ENCODE data around the gene PAX2.

The PAX2 gene

DNA sequence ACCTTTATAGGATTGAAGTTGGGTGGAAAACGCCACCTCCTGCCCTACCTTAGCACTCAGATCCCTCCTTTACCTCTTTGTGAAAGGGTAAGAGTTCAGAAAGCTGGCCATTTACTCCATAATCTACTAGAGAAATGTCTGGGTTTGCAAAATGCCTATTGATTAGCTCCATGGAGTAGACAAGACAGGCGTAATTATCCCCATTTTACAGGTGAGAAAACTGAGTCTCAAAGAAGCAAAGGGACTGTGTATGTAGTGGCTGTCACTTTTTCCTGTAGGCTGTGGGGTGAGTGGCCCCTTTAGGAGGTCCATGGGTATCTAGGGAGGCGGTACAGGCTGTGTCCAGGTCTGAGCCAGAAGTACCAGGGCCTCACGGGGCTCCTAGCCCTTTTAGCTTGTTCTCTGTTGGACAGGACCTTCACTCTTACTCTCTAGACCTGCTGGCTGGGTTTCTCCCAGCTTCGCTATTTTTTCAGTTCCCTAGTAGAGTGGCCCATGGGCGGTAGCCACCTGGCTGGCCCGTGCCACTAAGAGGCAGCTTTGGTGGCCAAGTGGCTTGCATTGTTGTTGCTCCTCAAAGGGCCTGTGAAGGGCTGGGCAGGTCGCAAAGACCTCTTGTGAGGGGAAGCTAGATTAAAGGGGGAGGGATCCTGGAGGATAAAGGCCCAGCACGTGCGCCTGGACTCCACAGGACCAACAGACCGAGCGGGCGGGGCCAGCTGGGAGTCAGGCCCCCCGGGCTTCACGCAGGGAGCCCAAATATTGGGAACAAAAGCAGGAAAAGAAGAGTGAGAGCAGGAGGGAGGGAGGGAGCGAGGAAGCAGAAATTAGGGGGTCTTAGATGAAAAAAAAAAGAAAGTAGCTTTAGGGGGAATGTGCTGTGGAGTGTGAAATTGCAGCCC is 4.7 kb upstream of the PAX2 start:
- no peak for DNase-seq

DNA sequence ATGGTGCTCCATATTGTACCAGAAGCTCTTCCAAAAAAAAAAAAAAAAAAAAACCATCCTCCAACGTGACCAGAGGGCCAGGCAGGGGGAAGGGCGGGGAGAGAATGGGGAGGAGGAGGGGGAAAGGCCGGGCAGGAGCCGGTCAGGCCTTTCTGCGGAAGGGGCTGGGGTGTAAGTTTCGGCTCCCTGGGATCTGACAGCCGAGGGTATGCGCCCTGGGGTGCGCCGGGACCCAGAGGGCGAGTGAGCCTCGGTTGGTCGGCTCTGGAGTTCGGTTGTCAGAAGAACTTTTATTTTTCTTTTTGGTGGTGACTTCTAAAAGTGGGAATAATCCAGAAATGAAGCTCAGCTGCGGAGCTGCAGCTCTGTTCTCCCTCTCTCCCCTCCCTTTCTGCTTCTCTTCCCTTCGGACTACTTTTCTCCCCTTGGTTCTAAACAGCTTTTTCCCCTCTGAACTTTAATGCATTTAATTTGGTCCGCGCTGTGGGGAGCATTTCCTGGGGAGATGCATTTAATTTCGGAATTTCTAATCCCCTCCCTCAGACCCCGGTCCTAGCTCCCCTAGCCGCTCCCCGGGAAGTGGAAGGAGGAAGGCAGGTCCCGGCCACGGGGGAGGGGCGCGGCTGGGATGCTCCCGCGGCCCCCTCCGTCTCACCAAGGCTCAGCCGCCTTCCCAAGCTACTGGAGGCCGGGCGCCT is 3.9 kb upstream of the PAX2 start:
- no peak for DNase-seq

DNA sequence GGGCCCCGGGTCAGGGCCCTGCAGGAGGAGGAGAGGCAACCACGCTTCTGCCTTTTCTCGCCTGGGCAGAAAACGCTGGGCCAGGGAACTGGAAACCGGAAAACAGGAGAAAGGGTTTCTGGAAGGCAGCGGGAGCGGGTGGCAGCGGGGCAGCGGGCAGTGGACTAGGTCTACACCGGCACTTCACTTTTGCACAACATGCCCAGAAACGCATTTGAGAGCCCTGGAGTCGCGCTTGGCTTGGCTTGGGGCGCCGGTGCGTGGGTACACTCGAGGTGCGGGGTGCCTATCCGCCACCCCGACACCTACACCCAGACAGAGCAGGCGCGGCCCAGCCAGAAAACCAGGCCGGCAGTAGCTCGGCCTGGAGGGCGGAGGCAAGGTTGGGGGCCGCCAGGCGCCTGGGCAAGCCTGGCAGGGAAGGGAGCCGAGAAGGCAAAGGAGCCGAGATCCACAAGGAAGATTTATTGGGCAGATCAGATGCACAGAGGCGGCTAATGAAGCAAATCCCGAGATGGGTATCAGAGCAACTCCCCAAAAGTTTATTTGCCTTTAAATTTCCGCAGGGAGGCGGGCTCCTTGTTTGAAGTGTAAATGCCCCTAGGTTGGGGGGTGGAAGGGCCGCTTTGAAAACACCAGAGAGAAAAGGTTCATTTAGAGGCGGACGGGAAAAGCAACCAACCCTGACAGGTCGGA is 3.2 kb upstream of the PAX2 start:
- DNase-seq, result no peak

DNA sequence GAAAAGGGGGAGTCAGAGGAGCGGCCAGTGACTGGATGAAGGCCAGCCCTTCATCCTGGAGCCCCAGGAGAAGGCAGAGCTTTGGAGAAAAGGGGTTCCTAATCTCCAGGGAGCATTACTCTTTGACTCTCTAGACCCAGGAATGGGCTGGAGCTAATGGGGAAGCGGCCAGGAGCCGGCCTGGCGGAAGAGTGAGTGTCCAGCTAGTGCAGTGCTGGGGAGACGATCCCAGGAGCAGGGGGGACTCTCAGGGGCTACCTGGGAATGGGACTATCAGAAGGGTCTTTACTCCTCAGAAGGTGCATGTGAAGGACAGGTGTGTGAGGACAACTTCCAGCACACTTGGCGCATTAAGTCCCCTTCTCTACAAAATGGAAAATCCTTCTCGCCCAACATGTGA is 2.4 kb upstream of the PAX2 start:
- DNase-seq, result no peak

DNA sequence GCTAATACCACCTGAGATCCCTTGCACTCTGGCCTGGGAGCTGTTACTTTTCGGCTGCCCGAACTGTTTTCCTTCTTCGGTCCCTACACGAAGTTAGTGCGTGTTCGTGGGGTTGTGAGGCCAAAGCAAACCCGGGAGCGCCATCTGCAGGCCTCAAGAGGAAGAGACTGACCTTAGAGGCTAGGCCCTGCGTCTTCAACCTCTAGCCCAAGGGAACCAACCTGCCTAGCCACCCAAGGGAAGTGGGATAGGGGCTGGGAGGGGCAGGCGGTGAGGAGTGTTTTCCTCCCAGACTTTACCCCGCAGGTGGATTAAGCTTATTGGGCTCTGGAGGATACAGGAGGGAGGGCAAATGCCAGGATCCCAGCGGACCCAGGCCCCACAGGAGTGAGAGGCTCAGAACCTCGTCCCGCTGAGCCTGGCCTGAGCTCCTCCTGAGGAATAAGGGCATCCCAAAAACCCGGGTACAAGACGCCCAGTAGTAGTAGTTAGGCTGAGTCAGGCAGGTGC is 1.7 kb upstream of the PAX2 start:
- peak; percentile 86 to 89 for DNase-seq

DNA sequence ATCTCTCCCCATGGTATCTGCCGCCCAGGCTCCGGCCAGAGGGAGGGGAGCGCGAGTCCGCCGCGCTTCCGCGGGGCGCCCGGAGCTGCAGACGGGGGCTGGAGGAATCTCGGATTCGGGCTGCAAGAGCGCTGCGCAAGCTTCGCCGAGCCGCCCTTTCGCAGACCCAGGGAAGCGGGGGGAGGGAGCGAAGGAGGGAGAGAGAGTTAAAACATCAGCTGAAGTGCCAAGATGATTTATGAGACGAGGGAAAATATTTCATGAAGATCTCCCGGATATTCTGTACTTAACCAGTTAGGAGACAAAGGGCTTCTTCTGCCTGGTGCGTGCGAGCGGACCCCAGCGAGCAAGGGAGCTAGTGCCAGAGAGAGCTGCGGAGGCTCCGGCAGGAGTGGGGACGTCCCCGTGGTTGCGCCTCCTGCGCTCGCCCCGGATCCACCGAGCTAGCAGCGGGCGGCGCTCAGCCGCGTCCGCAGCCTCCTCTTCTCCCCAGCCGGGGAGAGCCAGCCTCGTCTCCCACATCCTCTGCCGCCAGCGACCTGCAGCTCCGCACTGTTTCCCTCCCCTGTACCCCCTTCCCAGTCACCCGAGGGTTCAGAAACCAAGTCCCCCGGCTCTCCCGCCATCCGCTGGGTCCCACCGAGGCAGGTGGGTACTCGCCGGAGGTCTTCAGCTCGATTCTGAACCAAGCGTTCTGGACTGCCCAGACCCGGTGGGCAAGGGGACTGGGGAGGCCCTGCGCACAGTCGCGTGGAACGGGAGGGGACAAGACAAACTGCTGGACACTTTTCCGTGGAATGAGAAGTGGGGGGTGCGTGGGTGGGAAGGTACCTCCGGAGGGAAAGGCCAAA is 1.0 kb upstream of the PAX2 start:
- peak; percentile 19 to 26 for DNase-seq

DNA sequence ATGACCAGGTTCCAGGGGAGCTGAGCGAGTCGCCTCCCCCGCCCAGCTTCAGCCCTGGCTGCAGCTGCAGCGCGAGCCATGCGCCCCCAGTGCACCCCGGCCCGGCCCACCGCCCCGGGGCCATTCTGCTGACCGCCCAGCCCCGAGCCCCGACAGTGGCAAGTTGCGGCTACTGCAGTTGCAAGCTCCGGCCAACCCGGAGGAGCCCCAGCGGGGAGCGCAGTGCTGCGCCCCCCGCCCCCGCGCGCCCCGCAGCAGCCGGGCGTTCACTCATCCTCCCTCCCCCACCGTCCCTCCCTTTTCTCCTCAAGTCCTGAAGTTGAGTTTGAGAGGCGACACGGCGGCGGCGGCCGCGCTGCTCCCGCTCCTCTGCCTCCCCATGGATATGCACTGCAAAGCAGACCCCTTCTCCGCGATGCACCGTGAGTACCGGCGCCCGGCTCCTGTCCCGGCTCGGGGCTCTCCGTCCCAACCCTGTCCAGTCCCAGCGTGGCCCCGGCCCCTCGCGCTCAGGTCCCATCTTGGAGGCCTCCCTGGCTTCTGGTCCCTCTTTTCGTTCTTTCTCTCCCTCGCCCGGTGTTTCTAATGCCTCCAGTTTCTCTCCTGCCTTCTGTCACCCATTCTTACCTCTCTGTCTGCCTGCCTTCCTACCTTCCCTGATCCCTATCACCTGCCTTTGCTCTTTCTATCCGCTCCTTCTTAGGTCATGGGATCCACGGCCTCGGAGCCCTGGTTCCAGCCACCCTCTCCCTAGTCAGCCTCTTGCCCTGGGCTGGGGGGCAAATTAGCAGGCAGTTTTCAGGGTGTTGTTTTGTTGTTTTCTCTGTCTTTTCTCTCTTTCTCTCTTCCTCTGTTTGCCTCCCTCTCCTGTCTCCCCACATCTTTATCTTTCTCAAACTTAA is 751 bp downstream of the PAX2 start:
- DNase-seq, result no peak

DNA sequence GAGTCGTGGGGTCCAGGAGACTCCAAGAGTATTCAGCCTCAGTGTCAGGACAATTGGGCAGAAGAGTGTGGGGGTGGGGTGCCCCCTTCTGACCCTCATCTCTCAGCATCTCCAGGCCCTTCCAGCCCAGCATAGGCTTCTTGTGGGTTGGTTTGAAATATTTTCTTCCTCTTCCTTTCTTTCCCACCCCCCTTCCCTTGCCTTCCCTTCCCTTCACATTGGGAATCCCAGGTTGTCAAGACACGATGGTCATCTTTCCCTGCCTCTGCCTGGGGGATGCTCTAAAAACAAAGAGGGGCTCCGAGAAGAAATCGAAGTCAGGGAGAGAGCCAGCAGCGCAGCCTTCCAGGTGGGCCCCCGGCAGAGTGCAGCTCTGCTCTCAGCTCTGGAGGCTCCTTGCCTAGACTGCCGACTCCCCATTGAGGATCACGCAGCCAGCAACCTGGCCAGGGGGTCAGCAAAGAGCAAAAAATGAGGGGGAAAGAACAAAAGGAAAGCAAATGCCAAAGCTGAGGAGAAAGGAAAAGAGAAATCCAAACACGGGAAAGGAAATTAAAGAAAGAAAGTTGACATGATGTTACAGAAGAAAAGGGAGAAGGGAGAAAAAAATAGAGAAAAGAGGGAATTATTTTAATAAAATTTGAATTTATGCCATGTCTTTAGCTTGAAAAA is 1.5 kb downstream of the PAX2 start:
- no peak for DNase-seq

DNA sequence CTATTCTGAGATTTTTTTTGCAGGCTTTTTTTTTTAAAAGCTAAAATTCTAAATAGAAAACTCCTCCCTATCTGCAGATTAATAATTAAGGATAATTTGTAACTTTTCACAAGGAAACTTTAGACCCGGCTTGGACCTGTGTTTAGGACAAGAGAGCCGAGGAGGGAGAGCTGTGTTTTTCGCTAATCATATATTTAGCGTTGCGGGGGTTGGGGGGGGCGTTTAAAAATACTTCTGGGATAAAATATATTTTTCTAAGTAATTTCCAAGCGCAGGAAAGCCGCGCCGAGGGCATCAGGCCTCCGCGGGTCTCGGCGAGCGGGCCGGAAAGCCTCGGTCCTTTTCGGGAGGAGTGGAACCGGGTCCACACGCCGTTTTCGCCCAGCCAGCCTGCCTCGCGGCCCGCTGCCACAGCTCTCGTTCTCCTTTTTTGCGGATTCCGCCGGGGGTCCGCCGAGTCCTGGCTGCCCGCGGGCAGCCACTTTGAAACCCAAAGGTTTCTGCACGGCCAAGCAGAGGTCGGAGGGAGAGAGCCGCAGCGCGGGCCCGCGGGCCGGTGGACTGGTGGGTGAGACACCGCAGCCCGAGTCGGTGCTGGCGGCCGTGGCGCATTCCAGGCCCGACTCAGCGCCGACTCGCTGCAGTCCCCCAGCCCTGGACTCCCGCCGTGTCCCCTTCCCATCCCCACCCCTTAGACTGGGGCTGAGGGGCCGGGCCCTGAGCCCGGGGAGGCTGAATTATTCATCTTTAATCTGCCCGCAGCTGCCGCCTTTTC is 2.3 kb downstream of the PAX2 start:
- DNase-seq, result no peak

DNA sequence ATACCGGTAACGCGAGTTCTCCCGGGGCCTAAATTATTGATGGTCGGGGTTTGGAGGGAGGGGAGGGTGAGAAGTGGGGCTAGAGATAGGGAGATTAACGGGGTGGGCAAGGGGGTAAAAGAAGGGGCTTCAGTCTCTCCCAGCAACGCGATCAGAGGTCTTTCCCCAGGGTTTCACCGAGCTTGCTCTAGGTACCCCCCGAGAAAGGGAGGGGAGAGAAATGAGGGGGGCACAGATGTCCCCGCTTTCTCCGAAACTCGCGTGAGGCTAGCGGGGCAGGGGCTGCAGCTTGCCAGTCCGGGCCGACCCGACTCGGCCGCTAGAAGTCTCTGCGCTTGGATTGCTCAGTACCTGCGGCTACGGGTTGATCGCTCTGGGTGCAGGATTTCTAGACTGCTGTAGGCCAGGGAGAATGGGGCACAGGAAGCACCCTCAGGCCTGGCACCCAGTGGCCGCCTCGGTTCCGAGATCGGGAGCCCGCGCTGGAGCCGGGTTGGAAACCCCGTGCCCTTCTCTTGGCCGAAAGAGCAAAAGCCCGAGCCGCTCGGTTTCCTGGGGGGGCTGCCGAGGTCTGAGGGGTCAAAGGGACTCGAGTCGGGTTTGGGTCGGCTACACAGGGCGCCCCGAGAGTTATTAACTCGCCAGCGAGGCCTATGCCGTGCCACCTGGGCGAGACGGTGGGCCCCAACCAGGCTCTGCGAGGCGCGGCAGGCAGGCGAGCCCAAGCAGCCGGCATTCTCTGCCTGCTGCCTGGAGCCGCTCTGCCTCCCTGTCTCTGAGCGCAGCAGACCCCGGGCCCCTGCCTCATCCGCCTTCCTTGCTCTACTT is 3.1 kb downstream of the PAX2 start:
- DNase-seq, result no peak

DNA sequence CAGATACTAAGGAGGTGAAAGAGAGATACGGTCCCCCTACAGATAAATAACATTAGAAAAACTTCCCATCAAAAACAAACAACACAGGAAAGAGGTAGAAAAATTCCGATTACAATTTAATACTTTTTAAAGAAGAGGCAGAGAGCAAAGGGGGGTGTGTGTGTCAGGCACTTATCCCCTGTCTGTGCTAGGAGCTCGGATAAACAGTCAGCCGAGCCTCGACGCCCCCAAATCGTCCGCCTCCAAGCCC is 3.6 kb downstream of the PAX2 start:
- DNase-seq, result no peak

DNA sequence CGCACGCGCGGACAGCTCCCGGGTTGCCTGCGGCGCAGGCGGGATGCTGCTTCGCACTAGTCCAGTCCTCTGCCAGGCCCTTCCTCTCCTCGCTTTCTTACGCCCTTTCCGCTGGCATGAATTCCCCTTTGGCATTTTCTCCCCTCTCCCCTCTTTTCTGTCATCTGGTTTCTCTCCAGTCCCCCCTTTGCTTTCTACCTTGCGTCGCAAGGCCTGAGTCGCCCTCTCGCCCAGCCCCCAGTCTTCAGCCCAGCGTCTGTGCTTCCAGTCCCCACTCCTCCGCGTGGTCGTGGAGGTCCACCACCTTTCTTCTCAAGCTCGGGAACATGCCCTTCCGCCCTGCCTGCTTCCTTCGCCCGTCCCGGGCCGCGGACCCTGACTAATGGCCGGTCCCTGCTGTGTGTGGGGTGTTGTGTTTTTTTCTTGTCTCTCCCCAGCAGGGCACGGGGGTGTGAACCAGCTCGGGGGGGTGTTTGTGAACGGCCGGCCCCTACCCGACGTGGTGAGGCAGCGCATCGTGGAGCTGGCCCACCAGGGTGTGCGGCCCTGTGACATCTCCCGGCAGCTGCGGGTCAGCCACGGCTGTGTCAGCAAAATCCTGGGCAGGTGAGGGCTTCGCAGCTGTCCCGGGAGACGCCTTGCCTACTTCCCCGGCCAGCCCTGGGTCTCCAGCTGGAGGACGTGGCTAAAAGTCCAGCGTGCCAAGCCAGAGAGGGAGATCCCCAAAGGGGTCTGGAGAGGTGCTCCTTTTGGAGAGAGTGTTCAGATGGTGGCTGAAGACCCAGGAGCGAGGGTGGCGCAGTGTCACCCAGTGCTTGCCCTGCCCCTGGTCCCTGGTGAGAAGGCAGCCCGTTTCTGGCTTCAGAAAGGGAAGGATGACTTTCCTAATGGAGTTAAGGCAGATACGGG is 4.2 kb downstream of the PAX2 start:
- DNase-seq, result no peak

DNA sequence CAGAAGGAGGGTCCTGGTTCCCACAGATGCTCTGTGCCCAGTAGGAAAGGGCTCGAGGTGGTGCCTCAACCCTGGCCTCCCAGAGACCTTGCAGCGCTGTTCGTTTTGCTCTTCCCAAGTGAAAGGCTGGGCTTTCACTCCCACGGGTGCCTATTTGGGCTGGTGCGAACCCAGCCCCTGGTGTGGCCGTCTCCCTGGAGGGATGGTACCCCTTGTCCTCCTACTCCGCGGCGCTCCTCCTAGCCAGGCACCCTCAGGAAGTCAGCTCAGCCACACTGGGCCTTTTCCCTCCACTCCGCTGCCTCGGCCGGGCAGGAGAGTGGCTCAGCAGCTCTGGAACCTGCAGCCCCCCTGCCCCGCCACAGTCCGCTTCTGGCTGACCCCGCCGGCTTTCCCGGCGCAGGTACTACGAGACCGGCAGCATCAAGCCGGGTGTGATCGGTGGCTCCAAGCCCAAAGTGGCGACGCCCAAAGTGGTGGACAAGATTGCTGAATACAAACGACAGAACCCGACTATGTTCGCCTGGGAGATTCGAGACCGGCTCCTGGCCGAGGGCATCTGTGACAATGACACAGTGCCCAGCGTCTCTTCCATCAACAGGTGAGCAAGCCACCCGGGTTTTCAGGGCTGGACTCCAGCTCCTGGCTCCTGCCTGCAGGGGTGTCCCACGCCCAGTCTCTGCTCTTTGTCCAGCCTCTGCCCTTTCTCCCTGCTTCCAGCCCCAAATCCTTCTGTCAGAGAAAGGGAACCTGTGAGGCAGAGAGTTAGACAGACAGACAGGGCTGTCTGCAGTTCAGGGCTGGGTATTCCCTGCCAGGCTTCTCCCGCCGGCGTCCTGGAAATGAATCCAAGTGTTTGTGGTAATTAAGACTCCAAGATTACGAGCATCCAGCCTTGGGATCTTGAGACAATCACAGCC is 5.2 kb downstream of the PAX2 start:
- DNase-seq, result no peak

DNA sequence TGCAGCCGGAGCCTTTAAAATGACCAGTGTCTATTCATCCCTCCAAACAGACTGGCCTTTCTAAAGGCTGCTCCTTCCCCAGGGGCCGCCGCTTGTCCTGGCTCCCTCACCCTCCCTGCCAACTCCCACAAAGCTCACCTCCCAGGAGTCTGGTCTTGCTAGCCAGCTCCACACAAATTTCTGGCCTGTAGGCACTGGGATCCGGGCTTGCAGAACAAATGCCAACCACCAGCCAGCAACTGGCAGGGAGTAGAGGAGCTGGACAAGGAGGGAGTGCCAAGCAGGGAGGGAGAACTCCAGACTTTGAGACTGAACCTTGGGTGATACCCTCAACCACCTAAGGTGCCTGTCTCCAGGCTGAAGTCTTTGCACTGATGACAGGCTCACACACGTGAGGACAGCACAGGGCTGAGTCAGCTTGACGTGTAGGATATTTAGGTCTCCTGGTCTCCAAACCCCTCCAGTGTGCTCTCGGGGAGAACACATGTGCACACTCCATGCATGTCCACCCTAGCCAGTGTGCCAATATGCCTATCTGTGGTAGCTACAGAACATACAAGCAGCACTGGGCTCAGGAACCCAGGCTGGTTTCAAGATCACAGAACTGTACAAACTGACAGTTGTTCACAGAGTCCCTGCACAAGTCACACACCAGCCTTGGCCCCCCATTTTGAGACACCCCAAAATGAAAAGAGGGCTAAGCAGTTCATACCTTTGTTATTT is 6.0 kb downstream of the PAX2 start:
- DNase-seq, result no peak

DNA sequence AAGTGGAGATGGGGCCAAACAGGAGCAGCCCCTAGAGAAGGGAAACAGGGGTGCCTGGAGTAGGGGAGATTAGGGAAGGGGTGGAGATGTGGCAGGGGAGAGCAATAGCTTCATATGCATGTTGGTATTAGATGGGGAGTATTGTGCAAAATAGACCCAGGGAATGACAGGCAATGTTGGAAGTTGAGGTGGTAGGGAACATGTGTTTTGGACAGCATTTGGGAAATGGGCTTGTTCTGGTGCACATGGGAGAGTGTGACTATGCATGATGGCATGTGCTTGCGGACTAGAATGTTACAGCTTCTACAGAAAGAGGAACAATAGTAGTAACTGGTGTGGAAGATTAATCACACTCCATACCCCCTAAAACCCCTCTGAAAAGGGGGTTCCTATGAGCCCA is 10.4 kb downstream of the PAX2 start:
- no peak for DNase-seq

DNA sequence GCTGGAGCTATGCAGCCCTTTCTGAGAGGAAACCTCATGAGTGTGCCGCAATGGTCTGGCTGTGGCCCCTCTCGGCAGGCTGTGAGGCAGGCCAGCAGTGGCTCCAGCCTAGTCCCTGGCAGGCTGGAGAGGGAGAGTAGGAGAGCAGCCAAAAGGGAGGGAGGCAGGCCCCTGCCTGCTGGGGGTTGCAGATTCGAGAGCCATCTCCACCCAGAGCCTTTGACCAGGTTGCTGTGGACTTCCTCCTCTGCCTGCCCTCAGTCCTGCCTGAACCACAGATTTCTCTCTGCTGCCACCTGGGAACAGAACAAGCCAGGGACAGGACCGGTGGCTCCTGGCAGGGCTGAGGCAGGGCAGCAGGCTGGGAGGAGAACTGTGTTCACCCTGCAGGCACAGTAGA is 13.9 kb downstream of the PAX2 start:
- DNase-seq, result no peak

DNA sequence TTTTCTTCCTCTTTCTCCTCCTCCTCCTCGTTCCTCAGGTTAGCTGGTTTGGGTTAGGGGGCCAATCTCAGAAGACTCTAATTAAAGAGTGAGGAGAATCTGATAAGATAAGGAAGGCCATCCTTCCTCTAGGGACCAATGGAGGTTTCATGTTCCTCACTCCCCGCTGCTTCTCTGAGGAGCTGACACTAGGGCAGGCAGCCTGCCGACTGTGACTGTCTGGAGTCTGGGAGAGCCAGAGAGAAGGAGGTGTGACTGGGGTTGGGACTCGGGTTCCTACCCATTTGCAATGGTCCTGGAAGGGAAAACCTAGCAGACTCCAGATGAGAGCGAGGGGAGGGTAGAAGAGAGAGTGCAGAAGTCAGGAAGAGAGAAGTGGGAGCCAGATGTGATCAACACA is 15.3 kb downstream of the PAX2 start:
- DNase-seq, result no peak
